ENCODE results near the gene ADARB1. TPM values are rescaled to one million over a fixed set of nuclear protein-coding genes. Genes with fewer than 3 reads are reported as not detected.
"Not testable (repeated sequence)": the region's sequence is repeated elsewhere in the genome, so short reads cannot be mapped to it uniquely, and the experiment has no call there.

The ADARB1 gene
- polyA plus RNA-seq, 3 donors = 0.40 to 2.6 (median 1.0) TPM

- Mint-ChIP-seq H3K36me3 (no peaks in the 10 kb centered on the region), H3K27ac (peak overlapping the region in 1 of 7 donors; percentile 63), H3K27me3 (ENCODE audit: low read depth in 3 of 3) (peaks cover 2 to 6% (median 3%) of the 10 kb centered on the region in 3 donors), H3K9me3 (no peaks in the 10 kb centered on the region), H3K4me3 (no peak overlapping the region), H3K4me1 (peaks cover 7% of the 10 kb centered on the region)
- peak; percentile 56 to 73 (median 71) for DNase-seq
- no peaks in the 10 kb centered on the region for H3K27me3 ChIP-seq (ENCODE audit: control insufficient read depth in 2 of 2, insufficient read depth in 2 of 2, low read length in 2 of 2)
- TF ChIP-seq CTCF (IDR thresholded peaks at IDR 0.05) = peak; percentile 88
- 24% methylated on average over 6 of the region's 12 CpGs for WGBS (ENCODE audit: insufficient coverage)
- no peak overlapping the region for H3K4me2 ChIP-seq (replicated peaks; ENCODE audit: extremely low read depth, low read length, poor library complexity, severe bottlenecking)
- intact Hi-C loops (cut with micrococcal nuclease) = no loop called here
- H2AFZ ChIP-seq (ENCODE audit: insufficient read depth, low read depth, low read length, poor library complexity, severe bottlenecking) = no peak overlapping the region
- H3K4me1 ChIP-seq (ENCODE audit: control insufficient read depth in 1 of 2, insufficient read depth in 2 of 2, low read length in 2 of 2) = peaks cover under 1 to 6% of the 10 kb centered on the region in 2 donors
- no peaks in the 10 kb centered on the region for H4K20me1 ChIP-seq (ENCODE audit: insufficient read depth, low read length)
- H3K36me3 ChIP-seq (replicated peaks in 1 of 2; ENCODE audit: control insufficient read depth in 1 of 2, insufficient read depth in 2 of 2, low read length in 2 of 2) = no peaks in the 10 kb centered on the region
- no peak overlapping the region for H3K27ac ChIP-seq (ENCODE audit: low read depth in 1 of 2, low read length in 2 of 2)
- no peak overlapping the region for H3K4me3 ChIP-seq (replicated peaks in 1 of 3; ENCODE audit: low read depth in 2 of 3, low read length in 3 of 3)
- H3K79me2 ChIP-seq (ENCODE audit: insufficient read depth, low read length) = no peaks in the 10 kb centered on the region
- no peaks in the 10 kb centered on the region for H3K9me3 ChIP-seq (replicated peaks in 1 of 2; ENCODE audit: control insufficient read depth in 1 of 2, insufficient read depth in 1 of 2, low read length in 2 of 2)
- no peak overlapping the region for H3K9ac ChIP-seq (ENCODE audit: insufficient read depth, low read length, poor library complexity, severe bottlenecking)
These were observed 64.0 kb downstream of the ADARB1 start for GRCh38 chr21:45138199-45139002.

GRCh38 chr21:45139003-45139360, 64.6 kb downstream of the ADARB1 start:
- H3K4me2 ChIP-seq (replicated peaks; ENCODE audit: extremely low read depth, low read length, poor library complexity, severe bottlenecking); H3K36me3 ChIP-seq (replicated peaks in 1 of 2; ENCODE audit: control insufficient read depth in 1 of 2, insufficient read depth in 2 of 2, low read length in 2 of 2); H2AFZ ChIP-seq (ENCODE audit: insufficient read depth, low read depth, low read length, poor library complexity, severe bottlenecking); H3K27ac Mint-ChIP-seq; H3K9me3 ChIP-seq (replicated peaks in 1 of 2; ENCODE audit: control insufficient read depth in 1 of 2, insufficient read depth in 1 of 2, low read length in 2 of 2); H4K20me1 ChIP-seq (ENCODE audit: insufficient read depth, low read length); H3K79me2 ChIP-seq (ENCODE audit: insufficient read depth, low read length); intact Hi-C loops (cut with micrococcal nuclease); H3K4me1 Mint-ChIP-seq; DNase-seq; H3K27me3 Mint-ChIP-seq (ENCODE audit: low read depth in 3 of 3); H3K27ac ChIP-seq (ENCODE audit: low read depth in 1 of 2, low read length in 2 of 2); H3K4me1 ChIP-seq (ENCODE audit: control insufficient read depth in 1 of 2, insufficient read depth in 2 of 2, low read length in 2 of 2); H3K9ac ChIP-seq (ENCODE audit: insufficient read depth, low read length, poor library complexity, severe bottlenecking); H3K27me3 ChIP-seq (ENCODE audit: control insufficient read depth in 2 of 2, insufficient read depth in 2 of 2, low read length in 2 of 2); H3K4me3 Mint-ChIP-seq; H3K36me3 Mint-ChIP-seq; H3K9me3 Mint-ChIP-seq; H3K4me3 ChIP-seq (replicated peaks in 1 of 3; ENCODE audit: low read depth in 2 of 3, low read length in 3 of 3): not testable (repeated sequence)
- 97% methylated on average over 5 of the region's 7 CpGs for WGBS (ENCODE audit: insufficient coverage)

Measured in CD14-positive monocyte (primary cell).